MG63 (cell line): ENCODE data around the gene RAB3GAP2. TPM values are rescaled to one million over a fixed set of nuclear protein-coding genes. Genes with fewer than 3 reads are reported as not detected.
"Not testable (repeated sequence)": the region's sequence is repeated elsewhere in the genome, so short reads cannot be mapped to it uniquely, and the experiment has no call there.

Experiments
- DNase-seq: peaks from one replicate; pipeline ENCODE4 v3.0.0-alpha.2; 2020
- H3K27me3 ChIP-seq: fragments of 250-450 bp; sonication (Bioruptor Pico); 2 replicates; pipeline ENCODE4 v1.5.1; 2020; ENCODE audit warnings: mild to moderate bottlenecking, moderate library complexity
- H3K36me3 ChIP-seq: fragments of 250-450 bp; sonication (Bioruptor Pico); 2 replicates; pipeline ENCODE4 v1.5.1; 2020; ENCODE audit warnings: mild to moderate bottlenecking, moderate library complexity
- H3K4me3 ChIP-seq: fragments of 250-450 bp; sonication (Bioruptor Pico); 2 replicates; pipeline ENCODE4 v1.5.1; 2020; ENCODE audit warnings: mild to moderate bottlenecking, moderate library complexity
- H3K9me3 ChIP-seq: fragments of 250-450 bp; sonication (Bioruptor Pico); 2 replicates; pipeline ENCODE4 v1.5.1; 2020; ENCODE audit warnings: mild to moderate bottlenecking, moderate library complexity
- total RNA-seq: library from RNA; depleted of rRNA; stranded (reverse); fragments of >200 nt; shearing (Covaris generic); gene quantifications from 2 replicates; pipeline ENCODE4 v1.2.3, GENCODE V29; 2014; ENCODE audit warnings: low replicate concordance

The RAB3GAP2 gene
- total RNA-seq, 1 experiment from 2014 or later: 16.3 TPM

GRCh38 chr1:220224611-220225124 is 47.6 kb downstream of the RAB3GAP2 start:
- Histone ChIP-seq H3K4me3 (no peak overlapping the region), H3K36me3 (peaks cover 4% of the 10 kb centered on the region; the same call in 1 of the 2 replicates), H3K9me3 (no peaks in the 10 kb centered on the region), H3K27me3 (no peaks in the 10 kb centered on the region)
- no peak for DNase-seq

- Histone ChIP-seq H3K4me3 (no peak overlapping the region), H3K27me3 (no peaks in the 10 kb centered on the region), H3K36me3 (peaks cover 4% of the 10 kb centered on the region; the same call in 1 of the 2 replicates), H3K9me3 (no peaks in the 10 kb centered on the region)
- DNase-seq: no peak
These were observed 48.2 kb downstream of the RAB3GAP2 start for GRCh38 chr1:220224033-220224432.

GRCh38 chr1:220222939-220223338 is 49.3 kb downstream of the RAB3GAP2 start:
- Histone ChIP-seq H3K36me3 (0 out of 2 replicates have a peak, but pooled peaks cover 4% of the 10 kb centered on the region), H3K4me3 (no peak overlapping the region), H3K9me3 (no peaks in the 10 kb centered on the region), H3K27me3 (no peaks in the 10 kb centered on the region)
- DNase-seq: no peak

GRCh38 chr1:220221670-220222069 is 50.6 kb downstream of the RAB3GAP2 start:
- H3K4me3 ChIP-seq: no peak overlapping the region
- DNase-seq: no peak
- no peaks in the 10 kb centered on the region for H3K27me3 ChIP-seq
- no peaks in the 10 kb centered on the region for H3K9me3 ChIP-seq
- H3K36me3 ChIP-seq: 0 out of 2 replicates have a peak, but pooled peaks cover 4% of the 10 kb centered on the region

- no peak for DNase-seq
- Histone ChIP-seq H3K9me3 (no peaks in the 10 kb centered on the region), H3K36me3 (0 out of 2 replicates have a peak, but pooled peaks cover 4% of the 10 kb centered on the region), H3K4me3 (no peak overlapping the region), H3K27me3 (no peaks in the 10 kb centered on the region)
These were observed 51.0 kb downstream of the RAB3GAP2 start for GRCh38 chr1:220221269-220221668.

GRCh38 chr1:220220699-220221040 is 51.6 kb downstream of the RAB3GAP2 start:
- not testable (repeated sequence) for DNase-seq, H3K36me3 ChIP-seq, H3K4me3 ChIP-seq, H3K27me3 ChIP-seq, H3K9me3 ChIP-seq

- no peak for DNase-seq
- H3K4me3 ChIP-seq: no peak overlapping the region
These were observed 52.2 kb downstream of the RAB3GAP2 start for GRCh38 chr1:220219865-220220698.

GRCh38 chr1:220219136-220219442 is 53.2 kb downstream of the RAB3GAP2 start:
- no peaks in the 10 kb centered on the region for H3K9me3 ChIP-seq
- 0 out of 2 replicates have a peak, but pooled peaks cover 4% of the 10 kb centered on the region for H3K36me3 ChIP-seq
- H3K4me3 ChIP-seq: no peak overlapping the region
- DNase-seq: no peak
- H3K27me3 ChIP-seq: no peaks in the 10 kb centered on the region

More at GRCh38 chr1:220219865-220220698, 52.2 kb downstream of the RAB3GAP2 start:
- no peaks in the 10 kb centered on the region for H3K9me3 ChIP-seq
- no peaks in the 10 kb centered on the region for H3K27me3 ChIP-seq
- 0 out of 2 replicates have a peak, but pooled peaks cover 4% of the 10 kb centered on the region for H3K36me3 ChIP-seq

GRCh38 chr1:220218397-220219135 is 53.7 kb downstream of the RAB3GAP2 start:
- DNase-seq: peak; percentile 51
- H3K36me3 ChIP-seq, H3K27me3 ChIP-seq, H3K4me3 ChIP-seq, H3K9me3 ChIP-seq: not testable (repeated sequence)

- Histone ChIP-seq H3K4me3 (no peak overlapping the region), H3K9me3 (no peaks in the 10 kb centered on the region), H3K27me3 (no peaks in the 10 kb centered on the region), H3K36me3 (0 out of 2 replicates have a peak, but pooled peaks cover 4% of the 10 kb centered on the region)
- DNase-seq: no peak
These were observed 54.8 kb downstream of the RAB3GAP2 start for GRCh38 chr1:220217383-220217988.

GRCh38 chr1:220213382-220213983 is 58.8 kb downstream of the RAB3GAP2 start:
- DNase-seq: no peak
- H3K4me3 ChIP-seq: no peak overlapping the region
- no peaks in the 10 kb centered on the region for H3K9me3 ChIP-seq
- no peaks in the 10 kb centered on the region for H3K27me3 ChIP-seq
- H3K36me3 ChIP-seq: peaks cover 23% of the 10 kb centered on the region

GRCh38 chr1:220207411-220207810 is 64.8 kb downstream of the RAB3GAP2 start:
- Histone ChIP-seq H3K27me3 (no peaks in the 10 kb centered on the region), H3K9me3 (no peaks in the 10 kb centered on the region), H3K36me3 (peaks cover 58% of the 10 kb centered on the region), H3K4me3 (no peak overlapping the region)
- DNase-seq: no peak

- not testable (repeated sequence) for H3K9me3 ChIP-seq, H3K4me3 ChIP-seq, DNase-seq, H3K27me3 ChIP-seq
- peaks cover 62% of the 10 kb centered on the region for H3K36me3 ChIP-seq
These were observed 67.5 kb downstream of the RAB3GAP2 start for GRCh38 chr1:220204758-220205157.

- DNase-seq: no peak
- H3K27me3 ChIP-seq: no peaks in the 10 kb centered on the region
- peaks cover 62% of the 10 kb centered on the region for H3K36me3 ChIP-seq
- no peaks in the 10 kb centered on the region for H3K9me3 ChIP-seq
- no peak overlapping the region for H3K4me3 ChIP-seq
These were observed 68.4 kb downstream of the RAB3GAP2 start for GRCh38 chr1:220203816-220204215.

- Histone ChIP-seq H3K36me3 (peaks cover 41% of the 10 kb centered on the region), H3K9me3 (no peaks in the 10 kb centered on the region), H3K27me3 (no peaks in the 10 kb centered on the region), H3K4me3 (no peak overlapping the region)
- no peak for DNase-seq
These were observed 73.9 kb downstream of the RAB3GAP2 start for GRCh38 chr1:220198186-220199005.

- DNase-seq: no peak
- H3K9me3 ChIP-seq: no peaks in the 10 kb centered on the region
- H3K27me3 ChIP-seq: no peaks in the 10 kb centered on the region
- H3K36me3 ChIP-seq: peaks cover 38% of the 10 kb centered on the region
- H3K4me3 ChIP-seq: no peak overlapping the region
These were observed 76.6 kb downstream of the RAB3GAP2 start for GRCh38 chr1:220195701-220196100.
